Fibroblast of gingiva (primary cell): ENCODE measurements around the gene TCP11L1.
"Not testable (repeated sequence)": the region's sequence is repeated elsewhere in the genome, so short reads cannot be mapped to it uniquely, and the experiment has no call there.

Experiments
- DNase-seq: peaks from one replicate; pipeline ENCODE4 v3.0.0-alpha.2; 2011; ENCODE audit warnings: low read depth

The TCP11L1 gene

GRCh38 chr11:33039274-33040032, at the start of gene TCP11L1:
Gene TCP11L1 (plus strand): TSS chr11:33039572. CDS start chr11:33043774, 4,202 bp downstream.
- peak; percentile 95 for DNase-seq

- no peak for DNase-seq
Observed at GRCh38 chr11:32990481-32990880, 48.9 kb upstream of the TCP11L1 start.

GRCh38 chr11:32991427-32991826, 47.9 kb upstream of the TCP11L1 start:
- DNase-seq, result no peak

- no peak for DNase-seq
Observed at GRCh38 chr11:32991898-32992297, 47.5 kb upstream of the TCP11L1 start.

GRCh38 chr11:33000181-33000580, 39.2 kb upstream of the TCP11L1 start:
- peak; percentile 84 for DNase-seq

GRCh38 chr11:33001281-33001680, 38.1 kb upstream of the TCP11L1 start:
- DNase-seq, result no peak

GRCh38 chr11:33001751-33002542, 37.4 kb upstream of the TCP11L1 start:
- no peak for DNase-seq

GRCh38 chr11:33005175-33005574, 34.2 kb upstream of the TCP11L1 start:
- DNase-seq, result no peak

GRCh38 chr11:33006010-33006409, 33.4 kb upstream of the TCP11L1 start:
- no peak for DNase-seq

GRCh38 chr11:33013755-33014154, 25.6 kb upstream of the TCP11L1 start:
- no peak for DNase-seq

GRCh38 chr11:33015621-33016551, 23.5 kb upstream of the TCP11L1 start, which contains the start of gene DEPDC7:
Gene DEPDC7 (plus strand): TSS chr11:33015878. CDS start chr11:33015956, 78 bp downstream.
- DNase-seq, result peak; percentile 86

- DNase-seq, result no peak
Observed at GRCh38 chr11:33016654-33017053, 22.7 kb upstream of the TCP11L1 start.

GRCh38 chr11:33017478-33017877, 21.9 kb upstream of the TCP11L1 start:
- no peak for DNase-seq

- DNase-seq, result no peak
Observed at GRCh38 chr11:33017965-33018364, 21.4 kb upstream of the TCP11L1 start.

- DNase-seq, result no peak
Observed at GRCh38 chr11:33018840-33019239, 20.5 kb upstream of the TCP11L1 start.

- no peak for DNase-seq
Observed at GRCh38 chr11:33021501-33021900, 17.9 kb upstream of the TCP11L1 start.

- DNase-seq, result no peak
Observed at GRCh38 chr11:33021937-33022336, 17.4 kb upstream of the TCP11L1 start.

GRCh38 chr11:33025339-33025722, 14.0 kb upstream of the TCP11L1 start:
- no peak for DNase-seq

- no peak for DNase-seq
Observed at GRCh38 chr11:33027233-33027632, 12.1 kb upstream of the TCP11L1 start.

- DNase-seq, result no peak
Observed at GRCh38 chr11:33027846-33028536, 11.4 kb upstream of the TCP11L1 start.

- no peak for DNase-seq
Observed at GRCh38 chr11:33028537-33028914, 10.8 kb upstream of the TCP11L1 start.

GRCh38 chr11:33029218-33029617, 10.2 kb upstream of the TCP11L1 start:
- DNase-seq, result not testable (repeated sequence)
